Sigmoid colon (tissue), 4 donors: ENCODE results near the gene DCANP1.

ENCODE experiments used
- EP300 ChIP-seq, 4 donors: sonication (generic); formaldehyde crosslinking; IDR thresholded peaks; one replicate each; pipeline ENCODE4 v1.6.1; 2017; ENCODE audit warnings: antibody characterized with exemption in 4 of 4
- POLR2A ChIP-seq, 2 donors: fragments of 450-650 bp; IDR thresholded peaks; one replicate each; pipeline ENCODE4 v1.6.1; 2016; ENCODE audit warnings: antibody characterized with exemption in 2 of 2, mild to moderate bottlenecking in 2 of 2, moderate library complexity in 2 of 2
- TF ChIP-seq, protein P1 (sequence below), 4 experiments: fragments of 450-650 bp in 3 of 4; fragments of 200-600 bp in 1 of 4; IDR thresholded peaks; one replicate each; pipeline ENCODE4 v1.5.1; 2016 to 2019; ENCODE audit warnings: antibody characterized with exemption in 4 of 4, mild to moderate bottlenecking in 3 of 4, moderate library complexity in 2 of 4

GRCh38 chr5:135398160-135398854 lies 48.8 kb downstream of the DCANP1 start:
- TF ChIP-seq, protein P1, sequence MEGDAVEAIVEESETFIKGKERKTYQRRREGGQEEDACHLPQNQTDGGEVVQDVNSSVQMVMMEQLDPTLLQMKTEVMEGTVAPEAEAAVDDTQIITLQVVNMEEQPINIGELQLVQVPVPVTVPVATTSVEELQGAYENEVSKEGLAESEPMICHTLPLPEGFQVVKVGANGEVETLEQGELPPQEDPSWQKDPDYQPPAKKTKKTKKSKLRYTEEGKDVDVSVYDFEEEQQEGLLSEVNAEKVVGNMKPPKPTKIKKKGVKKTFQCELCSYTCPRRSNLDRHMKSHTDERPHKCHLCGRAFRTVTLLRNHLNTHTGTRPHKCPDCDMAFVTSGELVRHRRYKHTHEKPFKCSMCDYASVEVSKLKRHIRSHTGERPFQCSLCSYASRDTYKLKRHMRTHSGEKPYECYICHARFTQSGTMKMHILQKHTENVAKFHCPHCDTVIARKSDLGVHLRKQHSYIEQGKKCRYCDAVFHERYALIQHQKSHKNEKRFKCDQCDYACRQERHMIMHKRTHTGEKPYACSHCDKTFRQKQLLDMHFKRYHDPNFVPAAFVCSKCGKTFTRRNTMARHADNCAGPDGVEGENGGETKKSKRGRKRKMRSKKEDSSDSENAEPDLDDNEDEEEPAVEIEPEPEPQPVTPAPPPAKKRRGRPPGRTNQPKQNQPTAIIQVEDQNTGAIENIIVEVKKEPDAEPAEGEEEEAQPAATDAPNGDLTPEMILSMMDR (IDR thresholded peaks at IDR 0.05), result no peak
- TF ChIP-seq POLR2A (IDR thresholded peaks at IDR 0.05), result no peak
- TF ChIP-seq EP300 (IDR thresholded peaks at IDR 0.05), result no peak
